SIG-M5 (cell line): Measurements from ENCODE around the gene SMAD7.

Source experiments
- DNase-seq: peaks from one replicate; lab custom pipeline; 2025; lab: John Stamatoyannopoulos, UW

The SMAD7 gene

DNA sequence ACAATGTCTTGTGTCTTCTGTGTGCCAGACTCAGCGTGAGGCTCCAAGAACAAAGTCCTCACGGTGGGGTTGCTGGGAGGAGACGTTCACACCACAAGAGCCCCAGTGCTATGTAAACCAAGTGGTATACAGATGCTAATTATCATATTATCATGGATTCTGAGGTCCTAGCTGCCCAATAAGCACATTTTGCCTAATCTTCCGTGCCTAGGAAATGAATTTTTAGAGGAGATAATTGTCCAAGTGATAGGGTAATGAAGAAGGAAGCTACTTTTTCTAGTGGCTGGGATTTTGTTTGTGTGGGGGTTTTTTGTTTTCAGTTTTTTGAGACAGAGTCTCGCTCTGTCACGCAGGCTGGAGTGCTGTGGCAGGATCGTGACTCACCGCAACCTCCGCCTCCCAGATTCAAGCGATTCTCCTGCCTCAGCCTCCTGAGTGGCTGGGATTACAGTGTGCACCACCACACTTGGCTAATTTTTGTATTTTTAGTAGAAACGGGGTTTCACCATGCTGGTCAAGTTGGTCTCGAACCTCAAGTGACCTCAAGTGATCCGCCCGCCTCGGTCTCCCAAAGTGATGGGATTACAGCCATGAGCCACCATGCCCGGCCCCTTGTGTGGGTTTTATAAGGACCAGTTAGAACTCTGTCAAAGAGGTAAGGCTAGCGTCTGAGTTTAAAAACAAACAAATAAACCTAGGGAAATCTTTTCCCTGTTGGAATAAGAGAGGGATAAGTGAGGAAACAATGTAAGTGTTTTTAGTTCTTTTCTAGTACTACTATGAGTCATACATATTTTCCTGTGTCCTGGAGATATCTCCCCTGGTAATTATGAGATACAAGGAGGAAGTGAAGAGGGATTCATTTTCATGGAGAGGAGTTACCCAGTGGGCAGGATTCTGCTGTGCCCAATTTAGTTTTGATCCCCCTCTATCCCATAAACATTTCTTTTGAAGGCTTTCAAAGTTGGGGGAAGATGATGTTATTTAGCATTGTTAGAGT lies 9.5 kb upstream of the SMAD7 start:
- DNase-seq = no peak

DNA sequence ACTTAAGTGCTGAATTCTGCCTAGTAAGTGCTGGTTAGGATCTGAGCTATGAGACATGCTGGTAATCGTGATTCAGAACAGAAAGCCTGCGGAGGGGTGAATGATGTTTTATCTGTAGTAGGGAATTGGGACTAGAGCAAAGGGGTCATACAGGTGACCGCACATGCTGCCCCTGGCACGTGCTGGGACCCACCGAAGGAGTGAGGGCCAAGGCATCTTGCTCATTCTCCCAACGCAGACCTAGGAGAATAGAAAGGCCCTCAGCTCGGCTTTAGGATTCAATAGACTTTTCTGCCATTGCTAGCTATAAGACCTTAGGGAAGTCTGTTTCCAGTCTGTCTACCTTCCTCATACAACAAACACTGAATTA lies 8.8 kb upstream of the SMAD7 start:
- DNase-seq = no peak

DNA sequence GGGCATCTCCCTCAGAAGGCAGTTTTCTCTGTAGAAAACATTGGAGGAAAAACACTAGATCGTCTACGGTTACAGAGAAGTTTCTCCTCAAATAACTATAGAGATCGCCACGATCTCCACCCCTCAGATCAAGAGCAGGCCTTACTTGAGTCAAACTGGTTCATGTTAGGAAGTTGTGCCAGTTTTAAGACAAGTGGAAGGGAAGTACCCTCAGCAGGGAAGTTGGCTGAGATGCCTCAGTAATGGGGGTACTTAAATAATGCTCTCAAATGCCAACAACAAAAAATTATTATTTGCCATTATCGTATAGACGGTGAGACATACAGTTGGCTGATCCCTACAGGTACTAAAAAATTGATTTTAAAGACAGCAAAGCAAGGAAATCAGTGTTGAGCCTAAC lies 8.2 kb upstream of the SMAD7 start:
- DNase-seq = no peak

DNA sequence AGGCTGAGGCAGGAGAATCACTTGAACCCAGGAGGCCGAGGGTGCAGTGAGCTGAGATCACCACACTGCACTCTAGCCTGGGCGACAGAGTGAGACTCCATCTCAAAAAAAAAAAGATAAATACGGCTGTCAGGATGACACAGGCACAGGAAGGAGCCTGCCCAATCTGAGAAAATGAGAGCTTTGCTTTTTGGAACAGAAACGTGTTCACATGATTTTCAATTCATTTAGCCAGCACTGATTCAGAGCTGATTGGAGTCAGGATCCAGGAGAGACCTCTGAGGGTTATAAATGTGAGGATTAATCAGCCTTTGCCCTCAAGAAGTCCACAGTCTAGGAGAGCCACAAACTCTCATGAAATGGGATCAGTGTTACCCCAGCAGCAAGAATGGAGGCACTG lies 6.9 kb upstream of the SMAD7 start:
- no peak for DNase-seq

DNA sequence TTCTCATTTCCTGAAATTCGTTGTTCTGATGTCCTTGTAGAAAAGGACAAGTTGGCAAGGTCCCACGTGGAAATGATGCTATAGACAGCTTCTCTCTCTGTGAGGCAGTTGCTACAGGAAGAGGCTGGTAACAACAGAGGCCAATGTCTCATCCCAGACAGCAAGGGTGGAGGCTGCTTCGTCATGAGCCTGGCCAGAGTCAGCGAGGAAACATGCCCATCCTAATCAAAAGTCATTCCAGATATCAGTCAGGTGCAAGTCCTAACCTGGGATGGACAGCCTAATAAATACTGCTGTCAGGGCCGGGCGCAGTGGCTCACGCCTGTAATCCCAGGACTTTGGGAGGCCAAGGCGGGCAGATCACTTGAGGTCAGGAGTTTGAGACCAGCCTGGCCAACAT lies 6.4 kb upstream of the SMAD7 start:
- DNase-seq = no peak

DNA sequence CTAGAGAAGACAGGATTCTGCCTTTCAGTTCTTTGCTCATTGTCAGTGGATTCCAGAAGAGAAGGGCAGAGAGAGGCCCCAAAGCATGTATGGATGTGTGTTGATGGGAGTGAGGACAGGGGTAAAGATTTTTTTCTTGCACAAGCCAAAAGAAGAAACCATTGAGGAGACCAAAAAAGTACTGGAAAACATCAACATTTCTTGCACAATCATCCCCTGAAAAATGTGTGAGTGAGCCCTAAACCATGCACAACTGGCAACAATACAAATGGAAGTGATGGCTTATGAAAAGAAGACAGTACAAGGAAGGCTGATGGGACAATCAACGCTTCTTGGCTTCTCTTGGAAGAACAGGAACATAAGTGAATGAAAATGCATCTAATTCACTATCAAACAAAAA lies 5.6 kb upstream of the SMAD7 start:
- DNase-seq = no peak

DNA sequence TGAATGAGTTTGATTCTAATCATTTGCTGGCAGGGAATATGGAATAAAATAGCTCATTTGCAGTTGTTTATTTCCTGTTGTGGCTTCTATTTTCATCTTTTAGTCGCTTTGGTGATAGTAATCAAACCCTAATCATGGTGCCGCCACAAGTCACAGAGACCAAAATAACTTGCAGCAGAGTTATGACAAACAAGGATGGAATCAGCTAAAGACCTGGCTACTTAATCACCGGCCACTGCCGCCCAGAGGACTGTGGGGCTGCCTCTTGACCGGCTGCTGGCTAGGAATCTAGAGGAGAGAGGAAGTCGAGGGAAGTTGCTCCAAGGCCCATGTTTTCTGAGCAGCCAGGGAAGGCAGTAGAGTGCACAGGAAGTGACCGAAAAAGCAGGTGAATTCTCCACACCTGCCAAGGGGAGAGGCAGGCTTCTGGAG lies 5.1 kb upstream of the SMAD7 start:
- DNase-seq = no peak

DNA sequence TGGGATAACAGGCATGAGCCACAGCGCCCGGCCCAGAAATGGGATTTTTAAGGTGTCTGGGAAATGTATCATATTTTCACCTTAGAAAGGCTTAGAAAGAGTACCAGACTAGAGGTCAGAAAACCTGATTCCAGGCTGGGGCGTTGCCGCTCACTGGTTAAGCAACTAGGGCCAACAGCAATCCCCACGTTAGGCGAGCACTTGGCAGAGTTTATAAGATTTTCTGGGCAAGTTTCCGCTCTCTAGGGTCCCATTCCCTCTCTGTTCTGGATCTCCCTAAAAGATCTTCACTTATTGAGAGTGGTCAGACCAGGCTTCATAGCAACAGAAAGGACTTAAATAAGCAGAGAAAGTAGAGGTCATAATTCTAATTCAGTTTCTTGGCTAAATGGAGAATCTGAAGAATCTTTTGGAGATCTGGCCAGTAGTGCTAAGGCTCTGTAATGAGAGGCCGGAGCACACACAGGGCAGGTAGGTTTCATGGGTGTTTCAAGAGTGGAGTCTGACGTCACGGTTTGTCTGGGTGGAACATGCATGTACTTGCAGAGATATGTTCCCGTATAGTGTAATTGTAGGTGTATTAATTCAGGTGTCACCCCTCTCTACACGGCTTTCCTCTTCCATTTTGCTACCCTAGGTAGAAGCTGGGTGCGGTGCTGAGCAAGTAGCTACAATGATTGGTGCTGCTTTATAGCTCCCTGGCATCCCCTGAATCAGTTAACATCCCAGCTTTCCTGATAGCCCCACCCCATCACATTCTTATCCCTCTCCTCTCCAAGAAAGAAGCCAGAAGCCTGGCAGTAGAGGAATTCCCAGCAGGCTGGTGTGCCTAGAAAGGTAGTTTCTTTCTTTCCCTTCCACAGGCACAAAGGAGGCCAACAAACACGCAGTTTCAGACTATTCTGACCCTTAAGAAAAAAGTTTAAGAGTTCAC lies 4.4 kb upstream of the SMAD7 start:
- no peak for DNase-seq

DNA sequence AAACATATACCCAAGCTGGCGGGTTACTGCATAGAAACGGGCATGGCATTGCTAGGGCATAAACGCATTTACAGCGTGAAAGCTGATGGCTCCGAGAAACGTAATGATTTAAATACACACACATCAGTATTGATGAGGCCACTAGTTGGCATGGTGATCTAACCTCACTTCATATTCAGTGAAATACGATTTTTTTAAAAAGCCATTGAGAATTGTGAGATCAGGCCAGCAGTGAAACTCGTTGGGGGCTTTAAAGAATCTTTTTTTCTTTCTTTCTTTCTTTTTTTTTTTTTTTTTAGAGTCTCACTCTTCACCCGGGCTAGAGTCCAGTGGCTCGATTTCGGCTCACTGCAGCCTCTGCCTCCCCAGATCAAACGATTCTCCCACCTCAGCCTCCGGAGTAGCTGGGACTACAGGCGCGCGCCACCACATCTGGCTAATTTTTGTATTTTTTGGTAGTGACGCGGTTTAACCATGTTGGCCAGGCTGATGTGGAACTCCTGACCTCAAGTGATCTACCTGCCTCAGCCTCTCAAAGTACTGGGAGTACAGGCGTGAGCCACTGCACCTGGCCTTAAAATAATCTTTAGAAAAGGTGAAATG lies 2.4 kb upstream of the SMAD7 start:
- no peak for DNase-seq

DNA sequence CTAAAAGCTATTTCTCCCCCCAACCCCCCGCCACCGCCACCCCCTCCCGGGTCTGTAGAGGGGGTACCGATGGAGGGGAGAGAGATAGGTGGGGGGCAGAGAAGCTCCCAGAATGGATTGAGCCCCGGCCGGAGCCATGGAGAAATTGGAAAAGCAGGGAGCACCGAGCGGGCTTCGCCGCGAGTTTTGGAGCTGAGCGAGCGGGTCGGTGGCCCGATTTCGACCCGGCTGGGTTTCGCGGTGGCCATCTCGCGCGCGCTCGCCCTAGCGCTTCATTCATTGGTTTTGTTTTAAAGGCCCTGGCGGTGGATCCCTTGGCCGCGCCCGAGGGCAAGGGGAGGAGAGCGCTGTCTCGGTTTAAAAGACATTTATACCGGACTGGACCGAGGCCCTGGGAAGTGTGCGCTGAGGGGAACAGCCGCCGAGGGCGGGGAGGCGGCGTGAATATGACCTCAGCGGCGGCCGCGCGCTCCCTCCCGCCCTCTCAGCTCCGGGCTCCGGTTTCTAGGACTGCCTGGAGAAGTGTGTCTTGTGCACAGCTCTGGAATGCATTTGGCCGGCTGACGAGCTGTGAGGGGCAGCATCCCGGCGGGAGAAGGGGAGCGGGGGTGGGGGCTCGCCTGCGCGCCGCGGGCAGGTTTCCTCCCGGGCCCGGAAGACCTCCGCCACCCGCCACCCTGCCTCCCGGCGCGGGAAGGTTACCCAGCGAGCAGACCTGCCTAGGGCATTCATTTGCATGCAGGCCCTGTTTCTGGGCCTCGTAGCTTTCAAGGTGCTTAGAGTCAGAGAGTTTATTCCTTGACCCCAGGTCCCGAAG lies 1.7 kb upstream of the SMAD7 start:
- DNase-seq = no peak

DNA sequence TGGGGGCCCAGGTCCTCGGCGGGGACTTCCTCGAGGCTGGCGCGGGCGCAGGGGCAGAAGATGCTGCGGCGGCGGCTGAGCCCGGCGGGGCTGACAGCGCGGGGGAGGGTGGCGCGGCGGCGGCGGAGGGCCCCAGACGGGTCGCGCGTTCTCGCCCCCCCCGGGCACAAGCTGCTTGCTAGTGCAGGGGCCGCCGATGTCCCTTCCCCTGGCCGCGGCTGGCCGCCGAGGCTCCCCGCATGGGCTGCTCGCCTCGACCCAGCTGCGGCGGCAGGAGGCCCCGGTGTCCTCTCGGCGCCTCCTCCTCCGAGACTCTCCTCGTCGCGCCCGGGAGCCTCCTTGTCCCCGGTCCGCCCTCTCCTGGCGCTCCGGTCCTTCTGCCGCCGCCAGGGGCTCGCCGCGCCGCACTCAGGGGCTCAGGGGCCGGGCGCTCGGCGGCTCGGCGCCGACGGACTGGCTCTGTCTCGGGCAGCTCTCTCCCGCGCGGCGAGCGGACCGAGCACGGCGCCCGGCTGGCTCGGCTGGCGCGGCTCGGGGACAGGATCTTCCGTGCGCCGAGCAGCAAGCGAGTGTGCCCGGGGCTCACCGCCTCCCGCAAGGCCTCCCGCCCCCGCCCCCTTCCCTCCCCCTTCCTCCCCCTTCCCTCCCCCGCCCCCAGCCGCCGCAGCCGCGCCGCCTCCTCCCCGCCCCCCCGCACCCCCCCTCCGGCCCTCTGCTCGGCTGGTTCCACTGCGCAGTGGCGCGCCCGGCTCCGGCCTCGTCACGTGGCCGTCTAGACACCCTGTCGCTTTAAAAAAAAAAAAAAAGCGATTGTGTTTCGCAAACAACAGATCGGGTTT lies 902 bp upstream of the SMAD7 start:
- DNase-seq = peak; percentile 28

DNA sequence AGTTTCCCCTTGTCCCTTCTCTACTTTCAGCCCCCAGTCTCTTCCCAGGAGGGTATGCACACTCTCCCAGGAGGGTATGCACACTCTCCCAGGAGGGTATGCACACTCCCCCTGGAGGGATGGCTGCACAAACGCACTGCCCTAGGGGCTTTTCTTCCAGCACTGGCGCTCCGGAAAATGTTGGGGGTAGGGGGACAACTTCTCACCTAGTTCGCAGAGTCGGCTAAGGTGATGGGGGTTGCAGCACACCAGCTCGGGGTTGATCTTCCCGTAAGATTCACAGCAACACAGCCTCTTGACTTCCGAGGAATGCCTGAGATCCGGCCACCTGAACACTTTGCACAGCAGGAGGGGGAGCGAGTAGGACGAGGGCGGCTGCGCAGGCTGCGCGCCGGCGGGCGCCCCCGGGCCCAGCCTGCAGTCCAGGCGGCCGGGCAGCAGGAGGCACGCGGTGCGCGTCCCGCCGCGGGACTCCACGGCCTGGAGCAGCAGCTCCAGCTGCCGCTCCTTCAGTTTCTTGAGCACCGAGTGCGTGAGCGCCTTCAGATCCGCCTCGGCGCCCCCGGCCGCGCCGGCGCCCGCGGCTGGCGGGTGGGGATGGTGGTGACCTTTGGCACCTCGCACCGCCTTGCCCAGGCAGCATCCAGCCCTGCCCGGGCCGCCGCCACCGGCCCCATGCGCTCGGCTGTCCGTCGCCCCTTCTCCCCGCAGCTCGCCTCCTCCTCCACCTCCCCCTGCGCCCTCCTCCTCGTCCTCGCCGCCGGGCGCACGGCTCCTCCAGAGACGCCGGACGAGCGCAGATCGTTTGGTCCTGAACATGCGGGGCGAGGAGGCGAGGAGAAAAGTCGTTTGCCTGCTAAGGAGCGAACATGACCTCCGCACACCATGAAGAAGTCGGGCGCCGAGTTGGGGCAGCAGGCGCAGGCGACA lies 894 bp downstream of the SMAD7 start:
- no peak for DNase-seq

DNA sequence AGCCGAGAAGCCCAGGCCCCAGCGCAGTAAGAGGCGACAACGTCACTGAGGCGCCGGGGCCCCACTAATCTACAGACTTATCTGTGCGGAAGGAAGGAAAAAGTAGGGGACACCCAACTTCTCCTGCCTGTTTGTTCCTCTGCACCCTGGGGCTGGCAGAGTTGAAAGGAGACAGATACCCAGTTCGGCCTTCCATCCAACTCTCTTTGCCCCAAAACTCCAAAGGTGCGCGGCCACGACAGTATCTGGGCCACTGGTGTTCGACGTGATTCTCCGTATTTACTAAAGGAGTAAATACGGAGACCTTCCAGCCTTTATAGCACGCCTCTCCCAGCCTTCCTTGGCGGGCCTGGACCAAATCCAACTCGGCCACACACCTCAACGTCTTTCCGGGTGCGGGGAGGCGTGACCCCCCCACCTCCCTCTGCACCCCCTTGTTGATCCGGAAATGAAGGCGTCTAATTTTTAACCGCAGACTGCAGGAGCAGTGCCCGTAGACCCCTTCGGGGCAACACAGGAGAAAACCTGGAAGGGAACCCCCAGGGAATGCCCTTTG lies 1.6 kb downstream of the SMAD7 start:
- no peak for DNase-seq

DNA sequence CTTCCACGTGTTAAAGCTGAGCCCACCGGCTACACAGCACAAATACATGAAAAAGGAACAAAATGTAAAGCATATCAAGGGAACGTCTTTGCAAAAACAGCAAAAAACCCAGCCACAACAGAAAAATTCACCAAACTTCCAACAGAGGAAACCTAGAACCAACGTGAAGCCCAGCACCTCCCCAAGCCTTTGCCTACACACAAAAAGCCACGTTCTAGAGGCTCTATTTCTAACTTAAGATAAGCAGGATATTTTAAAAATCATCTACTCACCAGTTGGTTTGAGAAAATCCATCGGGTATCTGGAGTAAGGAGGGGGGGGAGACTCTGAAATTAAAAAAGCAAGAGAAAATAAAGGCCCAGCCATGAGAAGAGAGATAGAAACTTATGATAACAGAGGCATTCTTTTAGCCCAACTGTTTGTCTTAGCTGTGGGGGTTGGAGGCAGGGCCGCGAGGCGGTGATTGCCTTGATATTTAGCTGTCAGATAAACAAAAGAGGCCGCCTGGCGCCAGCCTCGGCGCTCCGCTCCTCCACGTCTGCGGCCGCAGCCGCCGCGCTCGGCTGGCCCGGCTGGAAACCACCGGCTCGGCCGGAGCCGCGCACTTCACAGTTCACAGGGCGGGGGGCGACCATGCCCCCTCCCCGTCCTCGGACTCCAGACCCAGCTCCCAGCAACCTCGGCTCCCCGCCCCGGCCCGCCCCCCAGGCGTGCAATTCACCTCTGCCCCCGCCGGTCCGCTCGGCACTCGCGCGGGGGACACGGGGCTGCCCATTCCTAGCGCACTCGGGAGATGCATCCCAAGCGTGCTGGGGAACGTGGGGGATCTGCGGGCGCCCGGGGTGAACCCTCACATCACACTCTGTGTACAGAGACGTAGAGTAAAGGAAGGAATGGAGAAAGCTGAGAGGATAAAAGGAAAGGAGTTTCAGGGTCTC lies 2.4 kb downstream of the SMAD7 start:
- DNase-seq = no peak

DNA sequence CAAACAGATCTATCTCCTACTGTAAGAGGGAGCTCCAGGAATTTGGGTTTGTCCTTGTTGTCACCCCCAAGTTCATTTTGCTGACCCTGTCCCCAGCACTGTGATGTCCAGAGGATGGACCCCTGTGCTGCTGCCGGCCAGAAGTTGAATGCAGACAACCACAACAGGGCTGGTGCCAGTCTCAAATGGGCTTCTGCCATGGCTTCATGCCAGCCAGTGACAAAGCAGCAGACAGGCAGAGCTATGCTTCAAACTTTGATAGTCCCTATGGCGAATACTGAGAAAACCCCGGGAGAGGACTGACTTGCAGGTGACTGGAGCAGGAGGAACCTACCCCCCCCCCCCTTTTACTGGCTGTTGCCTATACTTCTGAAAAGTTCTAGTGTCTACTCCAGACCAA lies 3.2 kb downstream of the SMAD7 start:
- DNase-seq = no peak

DNA sequence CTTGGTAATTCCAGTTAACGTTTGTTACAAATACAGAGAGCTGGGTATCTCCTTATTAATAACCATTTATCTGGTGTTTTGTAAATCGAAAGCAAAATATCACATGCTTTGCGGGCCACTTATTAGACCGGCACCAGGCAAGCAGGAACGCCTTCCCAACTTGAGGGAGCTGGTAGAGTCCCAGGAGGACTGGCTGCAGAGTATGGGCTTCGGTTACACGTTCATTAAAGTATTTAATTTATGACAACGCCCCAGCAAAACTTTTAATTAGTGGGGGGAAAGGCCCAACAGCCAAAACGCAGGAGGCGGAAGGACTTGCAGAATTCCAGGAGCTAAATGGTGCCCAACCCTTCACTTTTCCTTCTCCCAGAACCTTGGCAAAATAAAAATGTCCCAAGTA lies 3.7 kb downstream of the SMAD7 start:
- DNase-seq = no peak

DNA sequence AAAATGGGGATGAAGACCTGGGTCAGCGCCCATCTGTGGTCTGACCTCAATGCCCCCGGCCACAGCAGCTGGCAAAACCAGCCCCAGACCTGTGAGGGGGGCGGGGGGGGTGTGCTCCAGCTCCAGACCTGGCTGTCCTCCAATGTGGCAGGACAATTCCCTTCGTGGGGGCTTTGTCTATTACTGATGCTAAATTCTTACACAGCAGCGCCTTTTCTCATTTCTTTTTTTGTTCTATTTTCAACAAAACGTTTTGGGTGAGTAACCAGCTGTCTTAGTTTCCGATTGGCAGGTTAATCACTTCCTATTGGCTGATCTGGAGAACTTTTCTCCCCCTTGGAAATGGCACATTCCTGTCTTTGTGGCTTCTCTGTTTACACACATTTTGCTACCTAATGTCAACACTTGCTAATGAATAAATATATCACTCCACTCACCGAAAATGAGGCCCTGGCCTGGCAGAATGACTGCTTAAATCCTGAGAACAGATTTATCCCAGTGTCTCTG lies 4.4 kb downstream of the SMAD7 start:
- DNase-seq = no peak

DNA sequence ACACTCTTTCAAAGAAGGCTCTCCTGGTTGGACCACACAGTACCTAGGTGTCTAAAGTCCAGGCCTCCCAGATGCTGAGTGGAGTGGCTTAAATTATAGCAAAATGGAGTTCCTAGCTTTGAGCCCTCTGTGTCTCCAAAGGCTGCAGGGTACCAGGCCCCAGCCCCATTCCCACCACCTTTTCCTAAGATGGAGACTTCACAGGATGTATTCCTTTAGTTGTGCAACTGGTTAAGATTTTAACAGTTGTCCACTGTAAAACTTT lies 4.9 kb downstream of the SMAD7 start:
- DNase-seq = no peak
